Sigmoid colon (tissue), 3 donors: ENCODE measurements around the gene KCNJ16.

Experiments used
- CTCF ChIP-seq, 4 experiments: fragments of 450-650 bp in 3 of 4; fragments of 200-600 bp in 1 of 4; IDR thresholded peaks; one replicate each; pipeline ENCODE4 v1.5.1; 2016 to 2019; ENCODE audit warnings: antibody characterized with exemption in 4 of 4, mild to moderate bottlenecking in 3 of 4, moderate library complexity in 2 of 4
- POLR2A ChIP-seq, 2 donors: fragments of 450-650 bp; IDR thresholded peaks; one replicate each; pipeline ENCODE4 v1.6.1; 2016; ENCODE audit warnings: antibody characterized with exemption in 2 of 2, mild to moderate bottlenecking in 2 of 2, moderate library complexity in 2 of 2

GRCh38 chr17:70153210-70153609, 78.2 kb downstream of the KCNJ16 start:
- no peak for TF ChIP-seq CTCF (IDR thresholded peaks at IDR 0.05)
- TF ChIP-seq POLR2A (IDR thresholded peaks at IDR 0.05) = no peak
